HG03571 (cell line): ENCODE results near the gene EPB41L1.

Source experiments
- ATAC-seq: cut with Tn5 transposase; IDR thresholded peaks from one replicate; pipeline ENCODE4 v1.9.1; 2021; ENCODE audit not compliant: unreplicated experiment

EPB41L1 gene

DNA sequence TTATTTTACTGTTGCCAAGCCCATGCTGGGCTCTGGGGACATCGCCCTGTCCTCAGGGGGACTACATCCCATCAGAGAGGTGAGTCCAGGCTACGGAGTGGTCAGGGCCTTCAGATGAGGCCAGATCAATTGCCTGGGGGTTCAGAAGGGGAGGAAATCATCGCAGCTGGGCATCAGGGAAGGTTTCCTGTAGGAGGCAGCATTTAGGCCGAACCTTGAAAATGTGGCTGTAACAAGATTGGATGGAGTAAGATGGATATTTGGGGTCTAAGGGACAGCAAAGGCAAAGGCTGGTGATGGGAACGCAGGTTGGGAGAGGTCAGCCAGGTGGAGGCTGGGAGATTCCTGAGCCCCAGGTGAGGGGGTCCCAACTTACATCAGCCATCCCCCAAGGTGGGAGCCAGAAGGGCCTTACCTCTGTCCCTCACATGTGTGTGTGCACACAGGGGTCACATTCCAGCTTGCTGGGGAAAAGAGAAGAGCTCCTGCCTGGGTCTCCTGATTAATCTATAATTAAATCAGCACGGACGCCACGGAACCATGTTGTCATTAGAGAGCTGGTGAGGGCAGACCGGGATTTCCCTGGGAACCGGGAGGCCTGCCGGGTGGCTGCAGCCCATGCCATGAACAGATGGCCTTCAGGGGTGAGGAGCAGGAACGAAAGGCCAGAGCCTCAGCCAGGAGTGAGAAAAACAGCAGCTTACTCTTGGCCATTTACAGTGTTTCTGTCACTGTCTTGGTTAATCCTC, 121.1 kb downstream of the EPB41L1 start:
- ATAC-seq: no peak

DNA sequence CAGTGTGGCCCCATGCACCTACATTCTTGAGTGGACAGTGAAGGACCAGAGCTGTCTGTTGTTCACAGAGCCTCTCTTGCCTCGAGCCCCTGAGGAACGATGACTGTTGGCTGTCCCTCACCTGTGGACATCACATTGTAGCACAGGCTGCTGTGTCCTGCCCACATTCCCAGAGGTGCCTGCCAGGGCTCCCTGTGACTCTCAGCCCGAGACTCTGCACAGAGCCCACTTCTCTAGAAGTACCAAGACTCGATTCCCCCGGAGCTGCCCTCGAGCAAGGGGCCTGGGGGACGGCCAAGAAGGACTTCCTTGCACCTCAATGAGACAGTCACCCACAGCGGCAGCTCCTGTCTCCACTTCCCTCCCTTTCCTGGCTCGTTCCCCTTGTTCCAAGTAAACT, 123.0 kb downstream of the EPB41L1 start:
- ATAC-seq: no peak

DNA sequence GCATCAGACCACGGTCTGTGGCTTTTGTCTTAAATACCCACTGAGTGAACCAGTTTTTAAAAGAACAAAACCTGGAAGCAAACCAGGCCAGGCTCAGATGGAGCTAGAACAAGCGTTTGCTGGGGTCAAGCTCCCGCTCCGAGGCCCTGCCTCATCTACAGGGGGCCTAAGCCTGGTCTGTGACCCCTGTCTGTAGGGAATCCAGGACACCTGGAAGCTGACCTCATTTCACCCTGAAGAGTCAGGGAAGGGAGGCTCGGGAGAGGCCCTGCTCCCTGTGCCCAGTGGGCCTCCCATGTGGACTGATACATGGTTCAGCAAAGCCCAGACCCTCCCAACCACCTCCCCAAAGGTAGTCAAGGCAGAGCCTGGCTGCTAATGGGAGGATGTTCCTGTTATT, 124.8 kb downstream of the EPB41L1 start:
- ATAC-seq: no peak

DNA sequence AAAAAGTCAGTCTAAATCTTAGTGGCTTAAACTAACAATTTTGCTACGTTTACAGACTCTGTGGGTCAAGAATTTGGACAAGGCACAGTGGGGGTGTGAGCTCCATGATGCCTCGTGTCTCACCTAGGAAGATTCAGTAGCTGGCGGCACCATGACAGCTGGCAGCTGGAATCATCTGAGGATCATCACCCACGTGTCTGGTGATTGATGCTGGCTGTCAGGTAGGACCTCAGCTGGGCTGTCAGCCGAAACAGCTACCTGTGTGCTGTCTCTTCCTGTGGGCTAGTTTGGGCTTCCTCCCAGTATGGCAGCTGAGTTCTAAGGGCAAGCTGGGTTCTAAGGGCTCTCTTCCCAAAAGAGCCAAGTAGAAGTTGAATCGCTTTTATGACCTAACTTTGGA, 125.2 kb downstream of the EPB41L1 start:
- ATAC-seq: no peak

DNA sequence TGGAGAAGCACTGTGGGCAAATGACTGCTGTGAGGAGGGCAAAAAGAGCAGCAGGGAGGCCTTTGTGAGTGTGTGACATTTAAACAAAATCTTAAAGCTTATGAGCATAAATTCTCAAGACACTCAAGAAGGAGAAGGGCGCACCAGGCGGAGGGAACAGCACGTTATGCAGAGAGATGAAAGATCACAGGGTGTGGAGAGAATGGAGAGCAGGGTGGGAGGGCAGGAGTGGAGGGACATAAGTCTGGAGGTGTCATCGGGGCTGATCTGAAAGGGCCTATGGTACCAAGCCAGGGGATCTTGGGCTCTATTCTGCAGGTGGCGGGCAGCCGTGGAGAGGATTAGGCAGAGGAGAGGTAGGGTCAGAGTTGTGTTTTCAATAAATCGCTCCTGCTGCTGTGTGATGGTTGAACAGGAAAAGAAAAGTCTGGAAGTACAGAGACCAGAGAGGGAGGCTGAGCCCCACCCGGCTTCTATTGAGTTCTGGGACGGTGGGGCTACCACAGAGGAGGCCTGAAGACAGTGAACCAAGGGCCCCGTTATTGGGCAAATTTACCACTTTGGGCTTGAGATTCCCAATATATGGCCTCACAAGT, 127.3 kb downstream of the EPB41L1 start:
- ATAC-seq: no peak
